Measurements from ENCODE around the gene GLI3.
A peak's percentile ranks its signal among the peaks of the same experiment; 100 is the strongest.

GLI3 gene

DNA sequence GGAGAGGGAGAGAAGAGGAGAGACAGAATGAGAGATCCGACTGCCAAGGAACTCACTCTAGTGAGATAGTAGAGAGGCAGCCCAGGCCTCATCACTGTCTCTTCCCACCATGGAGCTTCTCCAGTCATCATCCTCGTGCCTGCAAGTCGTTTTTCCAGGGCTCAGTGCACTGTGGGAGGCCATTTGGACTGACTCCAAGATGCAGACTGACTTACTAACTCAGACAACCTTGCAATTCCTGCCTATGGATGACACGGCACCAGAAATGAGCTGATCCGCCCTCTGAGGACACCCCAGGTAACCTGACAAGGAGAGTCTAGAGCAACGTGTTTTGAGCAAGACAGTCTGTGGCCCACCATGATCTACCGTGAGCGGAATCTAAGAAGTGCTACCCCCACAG lies 154.9 kb downstream of the GLI3 start:
- DNase-seq (ENCODE audit: low read depth), result no peak

DNA sequence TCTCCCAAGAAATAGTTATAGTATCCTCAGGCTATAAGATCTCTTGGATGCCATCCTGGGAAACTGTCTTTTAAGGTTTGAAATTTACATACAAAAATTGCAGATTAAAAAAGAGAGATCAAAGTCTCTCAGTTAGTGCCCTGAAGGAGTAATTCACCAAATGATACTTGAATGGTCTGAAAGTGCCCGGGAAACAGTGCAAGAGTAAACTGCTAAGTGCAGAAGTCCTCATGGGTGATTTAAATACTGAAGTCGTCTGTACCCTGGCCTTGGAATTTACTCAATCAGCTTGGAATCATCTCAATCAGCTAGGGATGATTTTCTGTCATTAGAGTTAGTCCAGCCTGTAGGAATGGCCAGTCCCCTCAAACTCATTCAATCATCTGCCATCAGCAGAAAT lies 155.3 kb downstream of the GLI3 start:
- no peak for DNase-seq (ENCODE audit: low read depth)

DNA sequence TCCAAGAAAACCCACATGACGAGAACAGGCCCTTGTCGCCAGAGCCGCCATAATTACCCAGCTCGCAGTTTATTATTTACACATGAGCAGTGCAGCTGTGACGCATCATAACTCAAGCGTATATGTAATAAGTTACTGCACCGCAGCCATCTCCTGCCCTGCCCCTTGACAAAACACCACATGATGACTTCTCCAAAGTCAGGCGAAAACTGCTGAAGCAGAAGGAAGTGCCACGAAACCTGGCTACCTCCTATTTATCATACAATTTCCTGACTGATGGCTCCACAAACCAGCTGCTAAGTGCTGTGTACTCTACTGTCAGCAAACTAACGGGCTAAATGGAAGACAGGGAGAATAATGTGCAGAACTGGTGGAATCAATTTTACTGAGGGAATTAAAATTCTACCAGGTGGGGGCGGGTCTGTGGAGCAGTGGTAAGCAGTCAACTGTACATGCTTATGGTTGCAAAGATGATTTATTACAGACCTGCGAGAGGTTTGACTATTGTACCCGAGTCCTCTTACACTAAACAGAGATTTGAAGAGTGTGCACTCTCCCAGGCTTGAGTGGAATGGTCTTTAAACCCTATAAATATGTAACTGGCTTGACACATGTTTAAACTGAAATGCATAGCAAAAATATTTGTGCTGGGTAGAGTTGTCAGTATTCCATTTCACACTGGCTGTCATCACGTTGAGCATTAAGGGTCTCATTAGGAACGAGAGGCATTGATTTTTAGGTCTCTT lies 156.0 kb downstream of the GLI3 start:
- no peak for DNase-seq (ENCODE audit: low read depth)

DNA sequence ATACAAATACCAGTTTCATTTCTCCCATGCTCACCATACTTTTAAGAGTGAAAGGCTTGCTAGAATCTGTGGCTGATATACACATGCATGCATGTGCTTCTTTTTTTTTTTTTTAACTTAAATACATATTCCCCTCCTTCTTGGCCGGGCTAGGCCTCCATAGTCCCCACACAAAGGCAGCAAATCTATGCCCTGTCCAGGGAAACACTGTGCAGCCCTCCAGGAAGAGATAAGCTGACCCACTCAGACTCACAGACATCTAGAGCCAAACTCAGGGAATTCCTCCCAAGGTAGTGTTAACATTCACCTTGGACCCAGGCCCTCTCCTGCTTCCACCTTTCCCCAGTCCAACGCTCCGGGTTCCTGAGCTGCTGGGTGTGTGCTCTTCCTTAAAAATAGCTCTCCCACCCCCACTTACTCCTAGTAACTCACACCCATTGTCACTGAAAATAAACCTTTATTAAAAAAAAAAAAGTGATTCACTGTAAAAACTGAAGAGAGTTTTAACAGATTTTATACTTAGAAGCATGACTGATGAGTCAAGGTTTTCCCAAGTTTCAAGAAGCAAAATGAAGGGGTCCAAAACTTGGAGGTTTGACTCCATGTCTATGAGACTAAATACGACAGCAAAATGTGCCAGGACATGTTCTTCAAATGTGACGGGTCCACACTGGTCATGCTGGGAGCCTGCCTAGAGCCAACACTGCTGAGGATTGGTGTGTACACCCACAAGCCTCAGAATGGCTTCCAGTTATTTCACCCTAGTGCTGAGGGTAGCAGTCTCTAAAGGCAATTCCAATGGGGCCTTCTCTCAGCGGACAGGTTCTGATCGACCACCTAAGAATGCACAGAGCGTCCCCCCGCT lies 159.5 kb downstream of the GLI3 start:
- DNase-seq (ENCODE audit: low read depth), result no peak

DNA sequence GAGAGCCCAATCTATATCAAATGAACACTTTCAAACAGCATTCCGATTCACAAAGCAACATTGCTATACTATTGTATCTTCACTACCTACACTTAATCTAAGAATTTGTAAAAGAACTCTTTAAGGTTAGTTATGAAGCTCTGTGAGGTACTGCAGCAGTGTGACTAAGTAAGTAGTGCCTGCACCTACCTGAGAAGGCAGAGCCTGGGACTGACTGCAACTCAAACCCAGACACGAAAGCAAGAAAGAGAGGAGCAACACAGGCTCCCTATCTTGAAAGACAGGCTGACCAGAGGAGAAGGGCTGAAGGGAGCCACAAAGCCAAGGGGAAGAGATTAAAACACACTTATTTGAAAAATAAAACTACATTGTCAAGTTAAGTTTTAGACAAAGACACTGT lies 160.1 kb downstream of the GLI3 start:
- no peak for DNase-seq (ENCODE audit: low read depth)

DNA sequence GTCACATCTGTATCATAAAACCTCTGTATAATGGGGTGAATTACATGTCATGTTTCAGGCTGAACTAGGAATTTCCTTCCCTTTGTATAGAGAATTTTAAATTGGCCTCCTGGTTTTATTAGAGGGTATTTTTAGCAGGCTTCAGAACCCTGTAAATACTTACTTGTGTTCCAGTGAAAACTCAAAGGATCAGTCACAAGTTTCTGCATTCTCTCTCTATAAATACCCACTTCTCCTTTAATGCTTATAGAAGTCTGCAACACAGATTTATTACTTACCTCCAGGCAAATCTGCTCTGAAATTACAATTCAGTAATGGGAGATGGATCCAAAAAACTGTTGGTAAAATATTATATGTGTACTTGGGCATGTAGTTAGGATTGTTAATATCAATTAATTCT lies 161.6 kb downstream of the GLI3 start:
- DNase-seq (ENCODE audit: low read depth), result no peak

DNA sequence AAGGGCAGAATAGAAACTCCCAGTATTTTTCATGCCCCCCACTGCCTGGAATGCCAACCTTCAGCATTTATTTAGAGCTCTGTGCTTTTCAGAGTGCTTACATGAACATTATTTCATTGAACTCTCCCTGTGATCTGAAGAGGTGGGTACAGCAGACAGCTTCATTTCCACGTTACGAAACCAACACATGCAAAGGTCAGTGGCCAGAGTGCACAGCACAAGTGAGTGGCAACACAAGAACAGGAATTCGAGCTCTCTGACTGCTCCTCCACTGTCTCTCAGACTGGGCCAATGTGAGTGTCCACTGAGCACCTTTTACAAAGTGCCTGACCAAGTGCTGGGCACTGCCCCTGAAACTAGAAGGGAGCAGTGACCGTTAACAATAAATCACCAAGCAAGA lies 162.9 kb downstream of the GLI3 start:
- DNase-seq (ENCODE audit: low read depth), result no peak

DNA sequence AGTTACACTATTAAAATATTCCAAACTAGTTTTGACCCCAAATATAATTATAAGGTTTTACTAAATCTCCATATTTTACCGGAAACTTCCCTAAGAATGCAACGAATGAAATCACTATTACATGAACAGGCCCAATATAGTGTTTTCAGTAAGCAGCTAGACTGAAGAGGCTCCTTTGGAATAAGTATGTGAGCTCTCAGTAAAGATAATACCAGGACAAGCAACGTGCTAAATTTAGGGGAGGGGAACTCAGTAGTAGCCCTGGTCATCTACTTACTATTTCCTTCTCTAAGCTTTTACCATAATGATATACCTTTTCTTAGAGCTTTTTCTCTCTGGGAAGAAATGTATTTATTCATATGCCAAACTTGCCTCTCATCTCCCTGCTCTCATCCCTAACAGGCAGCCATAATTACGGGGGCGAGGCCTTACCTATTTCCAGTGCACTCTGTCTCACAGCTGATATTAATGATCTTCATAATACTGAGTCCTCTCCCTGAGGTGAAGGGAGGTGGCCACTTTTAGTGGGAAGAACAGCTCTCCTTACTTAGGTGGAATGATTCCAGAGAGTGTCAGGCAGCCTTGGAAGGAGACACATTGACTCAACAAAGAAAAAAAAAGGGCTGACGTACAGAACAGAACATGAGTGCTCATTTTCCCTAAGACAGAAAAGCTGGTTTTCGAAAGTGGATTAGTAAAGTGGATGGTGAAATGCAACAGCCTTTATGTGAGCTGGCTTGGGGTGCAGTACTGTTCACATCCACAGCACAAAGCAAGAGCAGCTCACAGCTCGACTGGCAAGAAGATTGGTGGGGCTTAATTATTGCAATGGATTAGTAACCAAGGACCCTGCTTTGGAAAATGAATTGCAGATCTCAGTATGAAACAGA lies 165.4 kb downstream of the GLI3 start:
- no peak for DNase-seq (ENCODE audit: low read depth)

DNA sequence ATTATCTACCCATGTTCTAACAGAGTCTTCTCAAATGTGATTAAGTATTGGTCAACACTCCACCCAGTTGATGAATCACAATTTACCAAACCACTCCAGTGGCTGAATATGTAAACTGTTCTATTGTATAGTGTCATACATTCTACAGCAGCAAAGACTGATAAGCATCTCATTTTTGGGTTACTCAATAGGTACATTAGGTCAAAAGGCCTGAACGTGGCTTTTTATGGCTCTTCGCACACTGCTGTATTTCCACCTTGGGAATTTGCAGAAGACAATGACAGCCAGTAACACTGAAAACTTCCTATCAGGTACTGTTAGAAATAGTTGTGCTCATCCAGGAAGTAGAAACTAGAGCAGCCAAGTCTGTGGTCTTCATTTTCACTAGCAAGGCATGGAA lies 166.9 kb downstream of the GLI3 start:
- peak; percentile 39 for DNase-seq (ENCODE audit: low read depth)

DNA sequence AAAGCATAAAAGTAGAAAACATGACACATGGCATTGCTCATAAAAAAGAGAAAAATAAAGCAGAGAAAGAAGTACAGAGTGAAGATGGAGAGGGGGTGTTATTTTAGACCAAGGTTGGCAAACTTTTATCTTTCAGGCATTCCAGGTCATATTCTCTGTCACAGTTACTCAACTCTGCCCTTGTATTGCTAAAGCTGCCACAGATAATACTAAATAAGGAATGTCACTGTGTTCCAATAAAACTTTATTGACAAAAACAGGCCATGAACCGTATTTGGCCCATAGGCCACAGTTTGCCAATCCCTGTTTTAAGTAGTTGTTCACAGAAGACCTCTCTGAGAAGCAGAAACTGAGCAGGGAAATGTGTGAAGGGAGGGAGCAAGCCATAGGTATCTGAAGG lies 167.4 kb downstream of the GLI3 start:
- no peak for DNase-seq (ENCODE audit: low read depth)

DNA sequence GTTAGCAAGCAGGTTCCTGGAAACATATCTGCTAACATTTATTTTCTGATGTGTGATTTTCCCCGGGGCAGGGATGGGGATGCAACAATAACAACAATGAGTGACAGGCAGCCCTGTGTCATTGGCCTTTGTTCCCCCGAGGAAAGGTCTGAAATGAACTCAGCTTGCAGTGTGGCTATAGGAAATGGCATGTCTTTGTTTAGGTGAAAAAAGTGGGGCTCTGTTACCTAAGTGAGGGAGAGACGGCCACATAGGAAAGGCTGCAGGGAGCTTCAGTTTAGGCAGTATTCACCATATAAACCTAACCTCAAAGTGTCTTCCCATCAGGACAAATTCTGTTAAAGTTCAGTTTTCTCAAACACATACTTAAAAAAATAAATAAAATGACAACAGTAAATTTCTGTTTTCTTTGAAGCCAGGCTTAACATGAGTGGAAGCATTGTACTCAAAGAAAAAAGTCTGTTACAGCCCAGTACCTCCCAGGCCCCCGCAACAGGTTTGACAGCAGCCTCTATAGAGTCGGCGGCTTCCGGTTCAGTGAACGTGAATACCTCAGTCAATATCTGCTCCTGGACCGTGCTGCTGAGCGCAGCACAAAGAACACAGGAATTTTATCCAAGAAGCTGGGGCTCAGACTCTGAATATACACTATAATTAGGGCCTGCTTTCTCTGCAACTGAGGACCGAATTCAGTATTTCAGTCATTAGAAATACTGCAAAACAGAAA lies 168.3 kb downstream of the GLI3 start:
- DNase-seq (ENCODE audit: low read depth), result no peak

DNA sequence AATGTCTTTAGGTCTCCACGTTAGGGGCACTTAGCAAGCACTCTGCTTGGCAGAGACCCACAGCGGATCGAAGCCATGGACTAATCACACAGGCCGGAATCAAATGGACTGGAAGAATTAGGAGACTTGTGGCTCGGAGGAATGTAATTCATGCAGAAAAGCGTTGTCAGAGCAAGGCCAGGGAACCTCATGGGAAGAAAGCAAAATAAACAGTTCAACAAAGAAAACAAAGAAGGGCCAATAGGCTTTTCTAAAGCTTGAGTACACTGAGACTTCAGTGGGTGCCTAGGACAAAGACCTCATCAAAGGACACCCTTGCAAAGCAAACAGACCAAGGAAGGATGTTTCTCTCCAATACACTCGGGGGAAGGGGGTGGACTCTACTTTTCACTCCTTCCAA lies 171.1 kb downstream of the GLI3 start:
- no peak for DNase-seq (ENCODE audit: low read depth)

DNA sequence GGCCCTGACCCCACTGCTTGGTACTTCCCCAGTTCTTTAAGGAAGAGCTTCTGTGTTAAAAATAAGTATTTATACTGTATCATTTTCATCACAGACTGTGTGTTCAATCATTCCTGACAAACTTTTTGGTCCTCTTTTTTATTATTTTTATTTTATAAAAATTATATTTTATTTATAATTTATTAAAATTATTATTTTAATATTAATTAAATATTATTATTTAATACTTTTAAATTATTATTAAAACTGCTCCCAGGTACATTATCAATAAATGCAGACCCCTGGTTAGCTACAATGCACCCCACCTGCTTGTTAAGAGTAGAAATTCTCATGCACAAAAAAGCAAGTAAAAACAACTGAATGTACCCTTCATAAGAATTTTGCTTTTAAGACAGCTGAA lies 172.0 kb downstream of the GLI3 start:
- no peak for DNase-seq (ENCODE audit: low read depth)

DNA sequence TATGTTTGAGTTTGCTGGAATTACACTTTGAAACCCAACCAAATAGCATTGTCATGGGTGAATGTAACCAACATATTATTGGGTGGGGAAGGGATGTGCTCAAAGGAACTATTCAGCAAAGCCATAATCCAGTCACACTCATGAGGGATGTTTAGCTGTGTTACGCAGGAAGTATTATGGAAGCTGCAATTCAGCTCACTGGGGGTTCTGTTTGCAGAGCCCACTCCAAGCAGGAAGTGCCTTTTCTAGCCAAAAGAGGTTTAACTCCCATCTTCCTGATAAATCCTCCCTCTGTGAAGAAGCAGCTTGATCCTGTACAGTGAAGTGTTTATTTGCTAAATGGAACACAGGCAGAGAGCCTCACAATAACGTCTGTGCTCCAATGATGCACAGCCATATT lies 172.5 kb downstream of the GLI3 start:
- DNase-seq (ENCODE audit: low read depth), result no peak

DNA sequence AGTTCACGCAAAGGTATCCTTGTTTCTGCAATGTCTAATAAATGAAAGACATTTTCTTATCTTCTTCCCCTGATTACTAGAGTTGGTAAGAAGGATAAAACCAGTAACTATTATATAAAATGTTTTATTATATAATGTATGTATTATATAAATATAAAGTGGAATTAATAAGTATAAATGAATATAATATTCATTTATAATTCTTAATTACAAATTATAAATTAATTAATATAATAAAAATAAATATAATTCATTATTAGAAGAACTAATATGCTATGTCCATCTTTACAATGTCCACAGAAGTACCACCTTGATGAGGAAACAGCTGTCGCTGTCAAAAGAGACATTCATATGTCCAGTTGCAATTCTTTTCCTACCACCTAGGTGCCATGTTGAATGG lies 177.7 kb downstream of the GLI3 start:
- no peak for DNase-seq (ENCODE audit: low read depth)

DNA sequence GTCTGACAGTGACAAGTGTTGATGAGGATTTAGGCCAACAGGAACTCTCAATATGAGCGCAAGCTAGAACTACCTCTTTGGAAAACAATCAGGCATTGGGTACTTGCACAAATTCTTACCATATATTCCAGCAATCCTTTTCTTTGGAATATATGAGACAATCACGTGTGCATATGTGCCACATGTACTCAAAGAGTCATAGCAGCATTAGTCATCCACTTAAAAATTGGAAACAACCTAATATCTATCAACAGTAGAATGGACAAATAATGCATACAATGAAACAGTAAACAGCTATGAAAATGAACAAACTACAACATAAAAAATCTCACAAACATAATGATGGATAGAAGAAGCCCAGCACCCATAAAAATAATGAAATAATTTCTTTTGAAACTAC lies 179.7 kb downstream of the GLI3 start:
- DNase-seq (ENCODE audit: low read depth), result no peak

DNA sequence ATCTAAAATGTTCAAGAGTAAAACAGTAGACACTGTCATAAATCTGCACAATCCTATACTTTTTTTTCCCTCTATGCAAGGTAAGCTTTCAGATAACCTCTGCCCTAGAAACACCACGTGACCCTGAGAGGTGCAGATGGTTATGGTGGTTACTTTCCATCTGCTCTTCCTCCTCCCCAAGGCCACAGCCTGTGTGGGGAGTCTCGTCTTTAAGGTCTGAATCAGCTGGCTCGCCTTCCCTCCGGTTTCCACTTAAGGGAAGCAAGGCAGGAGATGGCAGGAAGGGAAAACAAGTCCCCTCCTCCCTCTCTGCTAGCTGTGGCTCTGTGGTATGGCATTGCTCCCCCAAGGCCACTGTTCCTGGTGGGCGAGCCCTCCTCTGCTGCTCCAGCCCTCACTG lies 181.8 kb downstream of the GLI3 start:
- no peak for DNase-seq (ENCODE audit: low read depth)

DNA sequence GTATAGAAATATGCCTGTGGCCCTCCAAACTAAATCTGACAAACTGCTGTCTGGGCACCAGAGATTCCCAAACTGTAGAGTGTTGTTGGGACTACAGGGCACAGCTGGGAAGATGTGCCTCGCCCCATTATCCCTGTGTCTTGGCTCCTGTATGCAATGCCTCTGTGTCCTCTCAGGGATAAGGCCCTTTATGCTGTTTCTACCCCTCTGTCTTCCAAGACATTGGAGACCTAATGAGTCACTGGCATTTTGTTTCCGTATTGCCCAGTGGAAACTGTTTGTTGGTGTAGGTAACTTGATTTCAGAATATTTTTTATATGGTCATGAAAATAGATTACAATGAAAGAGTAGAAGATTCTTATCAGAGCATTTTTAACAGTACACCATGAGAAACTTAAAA lies 183.2 kb downstream of the GLI3 start:
- DNase-seq (ENCODE audit: low read depth), result no peak

DNA sequence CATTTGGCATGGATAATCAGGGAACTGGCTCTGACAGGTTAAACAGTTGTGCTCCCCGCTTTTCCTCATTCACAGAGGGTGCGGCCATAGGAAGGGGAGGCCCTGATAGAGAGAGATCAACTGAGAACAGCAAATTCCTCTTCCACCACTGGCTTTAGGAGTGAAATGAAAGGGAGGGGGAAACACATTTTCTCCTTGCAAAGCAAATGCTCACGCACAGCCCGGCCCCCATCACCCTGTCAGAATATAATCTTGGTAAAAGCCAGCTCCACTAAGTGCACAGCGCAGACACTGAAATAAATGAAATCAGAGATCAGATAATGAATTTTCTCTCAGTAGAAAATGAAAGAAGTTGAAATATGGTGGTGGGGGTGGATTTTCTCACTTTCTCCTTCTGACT lies 187.2 kb downstream of the GLI3 start:
- DNase-seq (ENCODE audit: low read depth), result no peak

DNA sequence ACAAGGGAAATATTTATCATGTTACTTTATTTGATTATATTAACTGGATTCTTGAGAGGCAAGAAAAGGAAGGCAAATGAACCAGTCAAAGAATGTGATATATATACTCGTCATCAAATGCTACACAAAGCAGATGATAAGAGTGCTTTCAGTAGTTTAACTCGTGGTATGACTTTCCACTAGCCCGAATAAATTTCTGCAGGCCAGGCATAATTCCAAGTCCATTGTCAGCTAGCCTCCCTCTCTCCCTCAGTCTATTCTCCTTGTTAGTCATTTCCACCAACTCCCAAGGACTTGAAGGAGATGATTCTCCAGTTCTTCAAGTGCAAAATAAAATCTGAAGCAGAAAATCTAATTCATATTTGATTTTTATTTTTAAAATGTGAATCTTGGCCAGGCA lies 190.5 kb downstream of the GLI3 start:
- no peak for DNase-seq (ENCODE audit: low read depth)

DNA sequence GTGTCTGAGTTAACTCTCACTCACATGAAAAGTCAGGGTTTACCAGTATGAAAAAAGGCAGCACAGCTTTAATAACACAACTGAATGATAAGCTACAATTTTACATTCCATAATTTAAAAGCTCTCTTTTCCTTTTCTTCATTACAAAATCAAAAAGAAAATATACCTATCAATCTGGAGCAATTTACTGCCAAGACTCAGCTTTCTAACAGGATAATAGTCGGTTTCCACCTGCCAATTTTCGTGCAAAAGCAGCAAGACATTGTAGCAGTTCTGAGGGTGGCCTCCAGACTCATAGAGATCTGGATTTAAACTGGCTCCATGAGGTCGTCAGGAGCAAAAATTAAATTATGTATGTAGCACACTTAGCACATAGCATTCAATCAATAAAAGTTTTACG lies 191.0 kb downstream of the GLI3 start:
- no peak for DNase-seq (ENCODE audit: low read depth)

DNA sequence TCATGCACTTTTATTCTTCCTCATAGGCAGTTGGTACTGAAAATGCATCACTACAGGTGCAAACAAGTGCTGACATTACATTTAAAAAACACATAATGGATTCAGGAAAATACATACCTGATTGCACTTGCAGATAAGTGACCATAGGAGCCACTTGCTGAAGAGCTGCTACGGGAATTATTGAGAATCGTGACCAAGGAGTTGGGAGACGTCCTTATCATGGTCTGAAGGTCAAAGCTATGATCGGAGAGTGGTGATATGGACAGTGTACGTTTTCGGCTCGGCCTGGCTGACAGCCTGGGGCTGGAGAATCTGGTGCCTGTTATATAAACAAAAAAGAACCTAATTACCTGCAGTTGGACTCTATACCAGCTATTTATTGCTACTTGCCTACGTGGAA lies 197.1 kb downstream of the GLI3 start:
- no peak for DNase-seq (ENCODE audit: low read depth)
